Activated T-cell treated with anti-CD3 and anti-CD28 coated beads, Interleukin-2, amount 50 U/mL, for 24 hours (primary cell): ENCODE results near the gene PRIMPOL.
"Not testable (repeated sequence)": the region's sequence is repeated elsewhere in the genome, so short reads cannot be mapped to it uniquely, and the experiment has no call there.

ENCODE experiments used
- DNase-seq: peaks from one replicate; pipeline ENCODE4 v3.0.0-alpha.2; 2020
- H3K27ac Mint-ChIP-seq: 2 replicates; pipeline ENCODE4 v1.8.0; 2020; ENCODE audit warnings: mild to moderate bottlenecking, mixed read lengths
- H3K27me3 Mint-ChIP-seq: 2 replicates; pipeline ENCODE4 v1.8.0; 2020; ENCODE audit warnings: mixed read lengths
- H3K36me3 Mint-ChIP-seq: 2 replicates; pipeline ENCODE4 v1.8.0; 2020; ENCODE audit warnings: low read depth, mixed read lengths
- H3K4me1 Mint-ChIP-seq: 2 replicates; pipeline ENCODE4 v1.8.0; 2020; ENCODE audit warnings: low read depth, mixed read lengths
- H3K4me3 Mint-ChIP-seq: 2 replicates; pipeline ENCODE4 v1.8.0; 2020; ENCODE audit warnings: mild to moderate bottlenecking, moderate library complexity, mixed read lengths
- H3K9me3 Mint-ChIP-seq: 2 replicates; pipeline ENCODE4 v1.8.0; 2020; ENCODE audit warnings: mixed read lengths

PRIMPOL gene

DNA sequence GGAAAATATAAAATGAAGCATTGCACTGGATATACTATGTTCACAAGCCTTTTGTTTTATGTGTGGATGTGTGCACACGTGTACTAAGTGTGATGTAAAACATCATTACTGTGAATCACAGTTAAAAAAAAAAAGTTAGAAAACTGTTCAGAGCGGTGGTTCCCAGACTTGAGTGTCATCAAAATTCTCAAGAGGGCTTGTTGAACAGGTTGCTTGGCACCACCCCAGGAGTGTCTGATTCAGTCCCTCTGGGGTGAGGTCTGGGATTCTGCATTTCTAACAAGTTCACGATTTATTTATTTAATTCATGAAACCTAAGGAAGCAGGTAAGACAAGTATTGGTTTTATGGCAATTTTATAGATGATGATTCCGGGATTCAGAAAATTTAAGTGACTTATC lies 82.6 kb downstream of the PRIMPOL start:
- Mint-ChIP-seq H3K27me3 (no peaks in the 10 kb centered on the region), H3K36me3 (peaks cover 60% of the 10 kb centered on the region), H3K4me1 (peaks cover 23% of the 10 kb centered on the region), H3K27ac (peak overlapping the region; percentile 68), H3K9me3 (no peaks in the 10 kb centered on the region), H3K4me3 (peak overlapping the region; percentile 98)
- DNase-seq = no peak

DNA sequence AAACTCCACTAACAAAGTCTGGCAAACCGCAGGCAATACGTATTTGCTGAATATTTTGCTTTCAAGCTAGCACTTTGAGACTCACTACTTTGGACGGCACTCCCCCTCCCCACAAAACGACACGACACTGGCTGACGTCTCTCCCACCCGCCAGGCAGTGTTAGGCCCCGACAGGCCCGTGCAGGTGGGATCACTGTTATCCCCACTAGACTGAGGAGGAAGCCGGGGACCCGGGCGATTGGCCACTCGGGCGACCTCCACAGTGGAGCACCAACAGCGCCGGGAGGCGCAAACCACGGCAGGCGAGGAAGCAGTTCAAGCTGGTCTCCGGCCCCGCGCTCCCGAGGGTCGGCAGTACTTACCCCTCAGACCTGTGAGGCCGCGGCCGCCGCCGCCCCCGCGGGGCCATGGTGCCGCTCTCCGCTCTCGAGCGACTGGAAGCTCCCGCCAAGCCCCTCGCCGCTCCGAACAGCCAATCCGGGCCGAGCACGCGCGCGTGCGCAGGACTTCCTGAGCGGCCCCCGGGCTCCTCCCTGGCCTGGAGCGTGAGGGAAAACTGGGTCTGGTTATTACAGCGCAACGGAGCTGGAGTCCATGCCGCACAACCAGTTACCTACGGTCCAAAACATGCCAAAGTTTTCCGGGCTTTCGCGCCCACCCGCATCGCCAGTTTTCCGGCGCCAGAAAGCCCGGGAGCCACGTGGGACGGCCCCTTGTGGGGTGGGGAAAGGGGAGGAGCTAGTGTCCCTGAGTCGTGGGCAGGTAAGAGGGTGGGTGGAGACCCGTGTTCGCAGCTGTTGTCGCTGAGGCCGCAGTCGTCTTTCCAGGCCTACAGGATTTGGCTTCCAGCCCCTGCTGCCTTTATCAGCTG lies 84.4 kb downstream of the PRIMPOL start, which contains the start of gene CENPU:
Gene CENPU, minus strand, starts transcription at position 443 of the 871 bp plus-strand sequence. Its CDS starts 34 bp downstream, at position 409.
- H3K27ac Mint-ChIP-seq = peak within 1 kb of the TSS; percentile 95

DNA sequence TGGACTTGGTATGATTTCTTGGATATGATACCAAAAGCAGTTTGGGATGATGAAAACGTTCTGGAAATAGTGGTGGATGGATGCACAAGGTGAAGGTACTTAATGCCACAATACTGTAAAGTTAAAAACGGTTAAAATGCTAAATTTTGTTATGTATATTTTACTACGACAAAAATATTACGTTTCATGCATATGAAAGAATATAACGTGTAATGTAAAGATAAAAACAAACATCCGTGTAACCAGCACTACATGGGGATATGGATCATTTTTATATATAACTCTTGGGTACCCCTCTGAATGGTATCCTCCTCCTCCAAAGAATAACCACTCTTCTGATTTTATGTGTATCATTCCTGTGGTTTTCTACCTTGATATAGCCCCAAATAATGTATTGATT lies 85.2 kb downstream of the PRIMPOL start:
- peak overlapping the region; percentile 95 for H3K27ac Mint-ChIP-seq
- no peaks in the 10 kb centered on the region for H3K27me3 Mint-ChIP-seq
- peaks cover 31% of the 10 kb centered on the region for H3K4me1 Mint-ChIP-seq
- DNase-seq = no peak
- H3K4me3 Mint-ChIP-seq = peak overlapping the region; percentile 98
- H3K36me3 Mint-ChIP-seq = peaks cover 34% of the 10 kb centered on the region
- H3K9me3 Mint-ChIP-seq = no peaks in the 10 kb centered on the region

More for the DNA sequence above, 84.4 kb downstream of the PRIMPOL start, which contains the start of gene CENPU:
- peak; percentile 97 for DNase-seq
- Mint-ChIP-seq H3K9me3 (no peaks in the 10 kb centered on the region), H3K4me3 (peak within 1 kb of the TSS; percentile 98), H3K27me3 (no peaks in the 10 kb centered on the region), H3K4me1 (peaks cover 23% of the 10 kb centered on the region), H3K36me3 (peaks cover 43% of the 10 kb centered on the region)

DNA sequence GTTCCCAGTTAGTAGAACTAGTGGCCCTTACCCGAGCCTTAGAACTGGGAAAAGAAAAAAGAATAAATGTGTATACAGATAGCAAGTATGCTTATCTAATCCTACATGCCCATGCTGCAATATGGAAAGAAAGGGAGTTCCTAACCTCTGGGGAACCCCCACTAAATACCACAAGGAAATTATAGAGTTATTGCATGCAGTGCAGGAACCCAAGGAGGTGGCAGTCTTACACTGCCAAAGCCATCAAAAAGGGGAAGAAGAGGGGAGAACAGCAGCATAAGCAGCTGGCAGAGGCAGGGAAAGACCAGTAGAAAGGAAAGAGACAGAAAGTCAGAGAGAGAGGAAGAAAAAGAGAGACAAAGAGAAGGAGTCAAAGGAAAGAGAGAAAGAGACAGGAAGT lies 90.0 kb downstream of the PRIMPOL start:
- not testable (repeated sequence) for H3K4me3 Mint-ChIP-seq, H3K9me3 Mint-ChIP-seq, H3K27ac Mint-ChIP-seq, H3K27me3 Mint-ChIP-seq, DNase-seq, H3K36me3 Mint-ChIP-seq
- H3K4me1 Mint-ChIP-seq = peaks cover 15% of the 10 kb centered on the region

DNA sequence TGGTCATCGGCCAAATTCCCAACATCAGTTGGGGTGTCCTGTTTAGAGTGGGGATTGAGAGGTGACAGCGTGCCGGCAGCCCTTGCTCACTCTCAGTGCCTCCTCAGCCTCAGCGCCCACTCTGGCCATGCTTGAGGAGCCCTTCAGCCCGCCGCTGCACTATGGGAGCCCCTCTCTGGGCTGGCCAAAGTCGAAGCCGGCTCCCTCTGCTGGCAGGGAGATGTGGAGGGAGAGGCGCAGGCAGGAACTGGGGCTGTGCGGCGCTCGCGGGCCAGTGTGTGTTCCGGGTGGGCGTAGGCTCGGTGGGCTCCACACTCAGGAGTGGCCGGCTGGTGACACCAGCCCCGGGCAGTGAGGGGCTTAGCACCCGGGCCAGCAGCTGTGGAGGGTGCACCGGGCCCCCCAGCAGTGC lies 91.4 kb downstream of the PRIMPOL start:
- Mint-ChIP-seq H3K4me3 (no peak overlapping the region), H3K36me3 (no peaks in the 10 kb centered on the region), H3K9me3 (no peaks in the 10 kb centered on the region), H3K27me3 (no peaks in the 10 kb centered on the region), H3K4me1 (peaks cover 18% of the 10 kb centered on the region), H3K27ac (no peak overlapping the region)
- no peak for DNase-seq

DNA sequence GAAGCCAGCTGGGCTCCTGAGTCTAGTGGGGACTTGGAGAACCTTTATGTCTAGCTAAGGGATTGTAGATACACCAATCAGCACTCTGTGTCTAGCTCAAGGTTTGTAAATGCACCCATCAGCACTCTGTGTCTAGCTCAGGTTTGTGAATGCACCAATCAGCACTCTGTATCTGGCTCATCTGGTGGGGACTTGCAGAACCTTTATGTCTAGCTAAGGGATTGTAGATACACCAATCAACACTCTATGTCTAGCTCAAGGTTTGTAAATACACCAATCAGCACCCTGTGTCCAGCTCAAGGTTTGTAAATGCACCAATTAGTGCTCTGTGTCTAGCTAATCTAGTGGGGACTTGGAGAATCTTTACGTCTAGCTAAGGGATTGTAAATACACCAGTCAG lies 92.1 kb downstream of the PRIMPOL start:
- H3K36me3 Mint-ChIP-seq, DNase-seq, H3K27ac Mint-ChIP-seq, H3K9me3 Mint-ChIP-seq, H3K4me3 Mint-ChIP-seq, H3K27me3 Mint-ChIP-seq: not testable (repeated sequence)
- H3K4me1 Mint-ChIP-seq = peaks cover 24% of the 10 kb centered on the region

DNA sequence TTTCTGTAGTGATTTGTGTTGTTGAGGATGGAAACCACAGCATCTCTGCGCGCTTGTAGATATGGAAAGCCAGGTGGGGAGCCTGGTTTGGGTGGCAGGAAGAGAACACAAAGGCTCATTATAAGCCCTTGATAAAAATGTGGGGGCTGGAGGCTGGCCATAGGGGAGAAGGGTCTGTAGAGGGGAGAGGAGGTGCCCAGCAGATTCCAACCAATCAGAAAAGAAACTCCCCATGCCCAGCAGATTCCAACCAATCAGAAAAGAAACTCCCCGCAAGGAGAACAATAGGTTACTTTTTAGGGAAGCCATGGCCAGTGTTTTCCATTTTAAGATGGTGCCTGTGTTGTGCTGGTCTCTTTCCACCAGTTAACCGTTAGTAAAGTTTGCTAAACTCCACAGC lies 94.1 kb downstream of the PRIMPOL start:
- Mint-ChIP-seq H3K4me1 (peaks cover 27% of the 10 kb centered on the region), H3K27me3 (no peaks in the 10 kb centered on the region), H3K27ac (no peak overlapping the region), H3K9me3 (no peaks in the 10 kb centered on the region), H3K36me3 (no peaks in the 10 kb centered on the region), H3K4me3 (no peak overlapping the region)
- no peak for DNase-seq

DNA sequence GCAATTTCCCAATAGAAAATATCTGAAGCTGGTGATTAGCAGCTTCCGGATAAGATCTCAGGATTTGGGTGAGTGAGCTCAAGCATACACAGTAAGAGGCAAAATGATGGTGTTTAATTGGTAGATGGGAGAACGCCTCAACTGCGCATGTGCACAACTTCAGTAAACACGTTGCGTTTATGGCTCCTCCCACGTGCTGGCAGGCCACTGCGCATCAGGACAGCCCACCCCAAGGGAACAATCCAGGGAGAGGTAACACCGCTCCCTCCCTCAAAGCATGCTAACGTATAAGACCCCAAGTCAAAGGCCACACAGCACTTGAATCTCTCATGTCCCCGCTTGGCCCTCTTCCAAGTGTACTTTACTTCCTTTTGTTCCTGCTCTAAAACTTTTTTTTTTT lies 94.7 kb downstream of the PRIMPOL start:
- H3K9me3 Mint-ChIP-seq = no peaks in the 10 kb centered on the region
- peaks cover 25% of the 10 kb centered on the region for H3K4me1 Mint-ChIP-seq
- H3K4me3 Mint-ChIP-seq = no peak overlapping the region
- no peaks in the 10 kb centered on the region for H3K36me3 Mint-ChIP-seq
- no peak for DNase-seq
- H3K27me3 Mint-ChIP-seq = no peaks in the 10 kb centered on the region
- no peak overlapping the region for H3K27ac Mint-ChIP-seq
